NCI-H2081 (cell line): Measurements from ENCODE around the gene TIPIN.

ENCODE experiments used
- DNase-seq, 2 experiments: peaks; one replicate each; lab custom pipeline; 2025; lab: John Stamatoyannopoulos, UW

TIPIN gene

DNA sequence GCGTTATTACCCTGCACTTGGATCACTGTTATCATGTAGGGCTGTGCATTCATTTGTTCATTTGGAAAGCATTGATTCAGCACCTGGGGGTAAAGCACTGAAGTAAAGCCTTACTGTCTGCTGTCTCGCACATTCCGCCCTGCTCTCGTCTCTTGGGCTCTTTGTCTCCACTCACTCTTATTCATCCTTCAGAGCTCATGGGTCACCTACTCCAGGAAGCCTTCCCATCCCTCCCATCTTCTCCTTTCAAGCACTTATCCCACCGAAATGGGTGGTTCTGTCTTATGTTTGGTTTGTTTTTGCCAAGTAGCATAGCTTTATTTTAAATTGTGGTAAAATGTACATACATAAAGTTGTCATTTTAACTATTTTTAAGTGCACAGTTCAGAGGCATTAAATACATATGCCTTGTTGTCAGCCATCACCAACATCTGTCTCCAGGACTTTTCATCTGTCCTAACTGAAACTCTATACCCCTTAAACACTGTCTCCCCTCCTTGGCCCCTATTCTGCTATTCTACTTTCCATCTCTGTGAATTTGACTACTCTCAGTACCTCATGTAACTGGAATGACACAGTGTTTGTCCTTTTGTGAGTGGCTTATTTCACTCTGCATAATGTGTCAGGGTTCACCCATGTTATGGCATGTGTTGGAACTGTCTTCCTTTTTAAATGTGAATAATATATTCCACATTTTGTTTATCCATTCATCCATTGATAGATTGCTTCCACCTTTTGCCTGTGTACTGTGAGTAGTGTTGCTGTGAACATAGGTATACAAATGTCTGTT is 53.8 kb downstream of the TIPIN start:
- DNase-seq = no peak

DNA sequence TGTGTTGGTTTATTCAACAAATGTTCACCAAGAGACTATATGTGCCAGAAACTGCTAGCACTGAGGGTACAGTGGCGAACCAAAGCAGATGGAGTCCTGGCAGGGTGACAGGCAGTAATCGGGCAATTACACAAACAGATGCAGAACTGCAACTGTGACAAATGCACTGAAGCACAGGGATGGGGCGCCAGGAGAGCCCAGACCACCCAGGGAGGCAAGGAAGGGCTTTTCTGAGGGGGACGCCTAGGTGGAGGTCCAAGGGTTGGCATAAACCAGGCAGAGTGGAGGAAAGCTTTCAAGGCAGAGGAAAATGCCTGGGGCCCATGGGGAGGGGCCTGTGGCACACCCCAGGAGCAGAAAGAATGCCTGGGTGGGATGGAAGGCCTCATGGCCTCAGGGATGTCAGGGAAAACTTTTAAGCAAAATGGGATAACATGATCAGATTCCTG is 57.7 kb downstream of the TIPIN start:
- DNase-seq = peak; percentile 72 to 88

GRCh38 chr15:66296186-66296585 is 60.3 kb downstream of the TIPIN start:
- no peak for DNase-seq

GRCh38 chr15:66294932-66295235 is 61.6 kb downstream of the TIPIN start:
- DNase-seq = peak in 1 of 2 experiments; percentile 33

GRCh38 chr15:66294157-66294931 is 62.1 kb downstream of the TIPIN start:
- DNase-seq = peak; percentile 65 to 86

DNA sequence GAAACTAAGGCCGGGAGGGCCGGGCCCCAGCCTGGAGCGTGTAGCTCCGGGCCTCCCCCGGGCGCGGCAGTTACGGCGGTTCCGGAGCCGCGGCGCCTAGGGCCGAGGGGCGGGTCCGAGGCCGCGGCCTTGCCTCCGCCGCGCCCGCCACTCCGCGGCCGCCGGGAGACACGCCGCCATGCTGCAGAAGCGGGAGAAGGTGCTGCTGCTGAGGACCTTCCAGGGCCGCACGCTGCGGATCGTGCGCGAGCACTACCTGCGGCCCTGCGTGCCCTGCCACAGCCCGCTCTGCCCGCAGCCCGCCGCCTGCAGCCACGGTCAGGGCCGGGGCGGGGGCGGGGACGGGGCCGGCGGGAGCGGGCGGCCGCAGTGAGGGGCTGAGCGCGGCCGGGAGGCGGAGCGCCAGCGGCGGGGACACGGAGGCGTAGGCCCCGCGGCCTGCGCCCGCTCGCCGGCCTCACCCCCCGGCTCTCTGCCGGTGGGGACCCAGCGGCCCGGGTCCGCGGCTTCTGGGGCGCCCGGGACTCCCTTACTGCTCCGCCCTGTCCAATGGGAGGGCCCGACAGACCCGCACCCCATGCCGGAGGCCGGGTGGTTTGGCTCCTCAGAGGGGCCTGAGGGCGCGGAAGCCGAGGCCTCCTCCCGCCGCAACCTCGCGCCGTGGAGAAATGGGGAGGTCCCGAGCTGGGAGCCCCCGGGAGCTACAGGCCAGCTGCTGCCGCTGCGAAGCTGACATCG is 62.9 kb downstream of the TIPIN start, which contains the start of gene DIS3L:
DIS3L (plus strand) TSS at position 150 of the 738 bp plus-strand sequence; CDS start at position 179, 29 bp downstream.
- peak; percentile 65 to 78 for DNase-seq

GRCh38 chr15:66292571-66293418 is 63.7 kb downstream of the TIPIN start:
- no peak for DNase-seq

- DNase-seq = no peak
Measured at GRCh38 chr15:66291816-66292570, 64.5 kb downstream of the TIPIN start.

GRCh38 chr15:66290518-66290917 is 66.0 kb downstream of the TIPIN start:
- DNase-seq = no peak

- DNase-seq = no peak
Measured at GRCh38 chr15:66290007-66290406, 66.5 kb downstream of the TIPIN start.

GRCh38 chr15:66288551-66289185 is 67.8 kb downstream of the TIPIN start:
- DNase-seq = no peak

DNA sequence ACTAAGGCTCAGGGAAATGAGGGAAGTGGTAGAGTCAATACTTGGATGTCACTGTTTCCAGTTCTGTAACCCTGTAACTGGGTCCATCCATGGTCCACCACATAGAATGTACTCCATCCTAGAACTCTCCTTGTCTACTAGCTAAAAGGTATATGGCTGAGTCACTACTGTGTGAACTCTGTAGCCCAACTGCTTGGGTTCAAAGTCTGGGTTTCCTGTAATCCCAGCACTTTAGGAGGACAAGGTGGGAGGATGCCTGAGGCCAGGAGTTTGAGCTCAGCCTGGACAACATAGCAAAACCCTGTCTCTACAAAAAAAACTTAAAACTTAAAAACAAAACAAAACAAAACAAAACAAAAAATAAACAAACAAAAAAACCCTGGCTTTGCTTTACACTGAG is 68.4 kb downstream of the TIPIN start:
- DNase-seq = no peak

DNA sequence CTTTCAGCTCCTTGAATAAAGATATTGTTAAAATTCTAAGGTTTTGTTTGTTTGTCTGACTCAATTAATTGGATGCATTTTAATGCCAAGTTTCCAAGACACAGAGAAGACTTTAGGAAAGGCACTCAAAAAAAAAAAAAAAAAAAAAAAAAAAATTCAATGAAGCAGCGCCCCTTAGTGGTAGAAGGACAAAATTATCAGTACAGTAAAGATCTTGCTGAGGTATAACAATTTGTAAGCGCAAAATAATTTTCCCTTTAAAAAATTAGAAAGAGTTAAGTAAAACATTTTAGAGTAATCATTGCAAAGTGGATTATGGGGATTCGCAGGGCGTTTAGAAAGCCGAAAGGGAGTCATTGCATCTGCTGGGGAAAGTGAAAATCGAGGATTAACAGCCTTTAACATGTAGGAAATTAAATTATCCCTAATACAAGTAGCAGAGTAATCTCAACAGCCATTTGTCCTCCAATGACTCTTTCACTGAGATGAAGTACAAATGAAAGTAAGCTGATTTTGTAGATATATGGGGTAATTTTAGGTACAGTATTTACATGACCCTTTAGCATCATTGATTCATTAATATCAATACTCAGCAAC is 68.9 kb downstream of the TIPIN start:
- DNase-seq = peak; percentile 24 to 43
